Measurements from ENCODE around the gene UBE2QL1.

The UBE2QL1 gene

GRCh38 chr5:6448622-6449464 lies at the start of gene UBE2QL1:
Gene UBE2QL1 (plus strand): TSS chr5:6448859. CDS start chr5:6448894, 35 bp downstream.
- no peak for DNase-seq

GRCh38 chr5:6399980-6400910 lies 48.4 kb upstream of the UBE2QL1 start:
- no peak for DNase-seq

GRCh38 chr5:6401410-6401809 lies 47.2 kb upstream of the UBE2QL1 start:
- no peak for DNase-seq

GRCh38 chr5:6402939-6403338 lies 45.7 kb upstream of the UBE2QL1 start:
- no peak for DNase-seq

GRCh38 chr5:6403416-6403815 lies 45.2 kb upstream of the UBE2QL1 start:
- DNase-seq: no peak

- DNase-seq: no peak
These were observed 44.5 kb upstream of the UBE2QL1 start for GRCh38 chr5:6404129-6404528.

GRCh38 chr5:6405591-6405990 lies 43.1 kb upstream of the UBE2QL1 start:
- DNase-seq: no peak

GRCh38 chr5:6407558-6408259 lies 41.0 kb upstream of the UBE2QL1 start:
- DNase-seq: no peak

- DNase-seq: no peak
These were observed 40.4 kb upstream of the UBE2QL1 start for GRCh38 chr5:6408260-6408596.

GRCh38 chr5:6408627-6409446 lies 39.8 kb upstream of the UBE2QL1 start:
- no peak for DNase-seq

GRCh38 chr5:6410421-6410820 lies 38.2 kb upstream of the UBE2QL1 start:
- no peak for DNase-seq

GRCh38 chr5:6411141-6411540 lies 37.5 kb upstream of the UBE2QL1 start:
- peak; percentile 36 for DNase-seq

- no peak for DNase-seq
These were observed 35.8 kb upstream of the UBE2QL1 start for GRCh38 chr5:6412811-6413210.

GRCh38 chr5:6417657-6418056 lies 31.0 kb upstream of the UBE2QL1 start:
- DNase-seq: no peak

- no peak for DNase-seq
These were observed 29.9 kb upstream of the UBE2QL1 start for GRCh38 chr5:6418679-6419276.

- DNase-seq: no peak
These were observed 29.3 kb upstream of the UBE2QL1 start for GRCh38 chr5:6419340-6419852.

GRCh38 chr5:6423327-6424109 lies 25.1 kb upstream of the UBE2QL1 start:
- no peak for DNase-seq

GRCh38 chr5:6424110-6424659 lies 24.5 kb upstream of the UBE2QL1 start:
- DNase-seq: no peak

GRCh38 chr5:6424700-6425099 lies 24.0 kb upstream of the UBE2QL1 start:
- DNase-seq: no peak

- DNase-seq: no peak
These were observed 21.0 kb upstream of the UBE2QL1 start for GRCh38 chr5:6427694-6428093.

Measured in femur (tissue), 1 donor.